Keratinocyte (primary cell): ENCODE results near the gene PNPLA7. TPM values are rescaled to one million over a fixed set of nuclear protein-coding genes. Genes with fewer than 3 reads are reported as not detected.

Source experiments
- DNase-seq: peaks from one replicate; pipeline ENCODE4 v3.0.0-alpha.2; 2011; ENCODE audit warnings: low read depth, missing footprints, low spot score
- FAIRE-seq: peaks from 2 replicates; lab custom pipeline; 2011; peaks lifted over from hg19 to GRCh38; lab: Jason Lieb, UNC
- H2AFZ ChIP-seq: 2 replicates; pipeline ENCODE4 v1.6.0; 2012; ENCODE audit warnings: low read length, control low read depth, inconsistent platforms; ENCODE audit not compliant: control insufficient read depth
- H3K27ac ChIP-seq: 2 replicates; pipeline ENCODE4 v1.5.1; 2011; ENCODE audit warnings: low read length; ENCODE audit not compliant: control insufficient read depth, insufficient read depth
- H3K27me3 ChIP-seq: 3 replicates; pipeline ENCODE4 v1.6.0; 2011; ENCODE audit warnings: low read length; ENCODE audit not compliant: control insufficient read depth, insufficient read depth; ENCODE audit errors: extremely low read depth
- H3K36me3 ChIP-seq, 2 experiments: 2 replicates in 1 of 2; 3 replicates in 1 of 2; pipeline ENCODE4 v1.5.1; 2011; ENCODE audit warnings: low read length in 2 of 2, mild to moderate bottlenecking in 1 of 2; ENCODE audit not compliant: control insufficient read depth in 2 of 2, insufficient read depth in 2 of 2; ENCODE audit errors: extremely low read depth in 1 of 2
- H3K4me1 ChIP-seq: 3 replicates; pipeline ENCODE4 v1.5.1; 2011; ENCODE audit warnings: low read length; ENCODE audit not compliant: control insufficient read depth, insufficient read depth; ENCODE audit errors: extremely low read depth
- H3K4me2 ChIP-seq: 3 replicates; pipeline ENCODE4 v1.6.0; 2011; ENCODE audit warnings: low read depth, low read length; ENCODE audit not compliant: control insufficient read depth, insufficient read depth; ENCODE audit errors: extremely low read depth
- H3K4me3 ChIP-seq, 3 experiments: fragments of 200-600 bp in 1 of 3; sonication (generic) in 1 of 3; 2 replicates in 2 of 3; 3 replicates in 1 of 3; pipeline ENCODE4 v1.5.1; 2011 to 2016; ENCODE audit warnings: low read length in 3 of 3, mild to moderate bottlenecking in 3 of 3, control low read depth in 2 of 3, inconsistent platforms in 1 of 3, low read depth in 1 of 3, mixed read lengths in 1 of 3, mixed run types in 1 of 3, moderate library complexity in 1 of 3; ENCODE audit not compliant: control insufficient read depth in 2 of 3, insufficient read depth in 2 of 3; ENCODE audit errors: extremely low read depth in 1 of 3
- H3K79me2 ChIP-seq: 2 replicates; pipeline ENCODE4 v1.6.0; 2012; ENCODE audit warnings: low read length; ENCODE audit not compliant: control insufficient read depth, insufficient read depth
- H3K9ac ChIP-seq: 3 replicates; pipeline ENCODE4 v1.6.0; 2011; ENCODE audit warnings: low read length; ENCODE audit not compliant: control insufficient read depth, insufficient read depth; ENCODE audit errors: extremely low read depth
- H3K9me1 ChIP-seq: 3 replicates; pipeline ENCODE4 v1.6.0; 2011; ENCODE audit warnings: low read length; ENCODE audit not compliant: control insufficient read depth, insufficient read depth; ENCODE audit errors: extremely low read depth
- H3K9me3 ChIP-seq: 2 replicates; pipeline ENCODE4 v1.5.1; 2012; ENCODE audit warnings: low read depth, low read length; ENCODE audit not compliant: control insufficient read depth
- H4K20me1 ChIP-seq: 3 replicates; pipeline ENCODE4 v1.6.0; 2011; ENCODE audit warnings: low read length; ENCODE audit not compliant: control insufficient read depth, insufficient read depth; ENCODE audit errors: extremely low read depth
- EZH2 ChIP-seq: IDR thresholded peaks from one replicate; pipeline ENCODE4 v1.6.1; 2012; ENCODE audit warnings: inconsistent platforms, mild to moderate bottlenecking, low read length, moderate library complexity
- dilution Hi-C: fragments of 300-500 bp; cut with MboI; formaldehyde crosslinking; loops from one replicate; pipeline ENCODE4 v1.7.0; 2020; ENCODE audit warnings: low sequenced_read_pairs; ENCODE audit not compliant: extremely low pct_ligation_motif_present
- polyA plus RNA-seq, 5 experiments: library from polyadenylated mRNA; depleted of rRNA in 3 of 5; stranded (reverse) in 3 of 5; stranded (forward) in 1 of 5; unstranded in 1 of 5; fragments of >200 nt; gene quantifications; 1 replicate in 1 of 5; 2 replicates in 3 of 5; 3 replicates in 1 of 5; pipeline versions ENCODE4 v1.2.1 to v1.2.3, GENCODE V29; 2011 to 2012; ENCODE audit warnings: missing spikeins in 2 of 5, low read depth in 1 of 5, low replicate concordance in 1 of 5
- TF ChIP-seq, protein P1 (sequence below), 3 experiments: IDR thresholded peaks in 1 of 3; conservative IDR thresholded peaks in 1 of 3; optimal IDR thresholded peaks in 1 of 3; 2 replicates in 2 of 3; 3 replicates in 1 of 3; pipeline versions ENCODE3 to v1.5.1; 2011; ENCODE audit warnings: low read length in 3 of 3, mild to moderate bottlenecking in 3 of 3, moderate library complexity in 2 of 3, control low read depth in 1 of 3, inconsistent platforms in 1 of 3; ENCODE audit not compliant: insufficient read depth in 2 of 3; ENCODE audit errors: extremely low read depth in 1 of 3

PNPLA7 gene
- polyA plus RNA-seq, 1 donor (not counting 4 experiments of a cell fraction or from before 2014, with no cell fraction given): 0.34 TPM

- H3K9me3 ChIP-seq: no peaks in the 10 kb centered on the region
- no peaks in the 10 kb centered on the region for H3K9me1 ChIP-seq
- H3K79me2 ChIP-seq: peaks cover 34% of the 10 kb centered on the region
- no peak for FAIRE-seq
- peak overlapping the region; percentile 57 for H3K4me2 ChIP-seq
- no peak overlapping the region for H3K4me3 ChIP-seq
- H3K9ac ChIP-seq: no peak overlapping the region
- H3K27ac ChIP-seq: peak overlapping the region; percentile 50
- dilution Hi-C loops: no loop called here
- H3K4me1 ChIP-seq: peaks cover 27% of the 10 kb centered on the region
- H2AFZ ChIP-seq: no peak overlapping the region
- peaks cover 27 to 36% of the 10 kb centered on the region in 2 experiments for H3K36me3 ChIP-seq
- H4K20me1 ChIP-seq: peaks cover 3% of the 10 kb centered on the region
- no peak for DNase-seq
- H3K27me3 ChIP-seq: no peaks in the 10 kb centered on the region
- no peak for TF ChIP-seq EZH2
- TF ChIP-seq, protein P1, sequence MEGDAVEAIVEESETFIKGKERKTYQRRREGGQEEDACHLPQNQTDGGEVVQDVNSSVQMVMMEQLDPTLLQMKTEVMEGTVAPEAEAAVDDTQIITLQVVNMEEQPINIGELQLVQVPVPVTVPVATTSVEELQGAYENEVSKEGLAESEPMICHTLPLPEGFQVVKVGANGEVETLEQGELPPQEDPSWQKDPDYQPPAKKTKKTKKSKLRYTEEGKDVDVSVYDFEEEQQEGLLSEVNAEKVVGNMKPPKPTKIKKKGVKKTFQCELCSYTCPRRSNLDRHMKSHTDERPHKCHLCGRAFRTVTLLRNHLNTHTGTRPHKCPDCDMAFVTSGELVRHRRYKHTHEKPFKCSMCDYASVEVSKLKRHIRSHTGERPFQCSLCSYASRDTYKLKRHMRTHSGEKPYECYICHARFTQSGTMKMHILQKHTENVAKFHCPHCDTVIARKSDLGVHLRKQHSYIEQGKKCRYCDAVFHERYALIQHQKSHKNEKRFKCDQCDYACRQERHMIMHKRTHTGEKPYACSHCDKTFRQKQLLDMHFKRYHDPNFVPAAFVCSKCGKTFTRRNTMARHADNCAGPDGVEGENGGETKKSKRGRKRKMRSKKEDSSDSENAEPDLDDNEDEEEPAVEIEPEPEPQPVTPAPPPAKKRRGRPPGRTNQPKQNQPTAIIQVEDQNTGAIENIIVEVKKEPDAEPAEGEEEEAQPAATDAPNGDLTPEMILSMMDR (optimal IDR thresholded peaks at IDR 0.05 in 1 of 3, IDR thresholded peaks at IDR 0.05 in 1 of 3, conservative IDR thresholded peaks at IDR 0.05 in 1 of 3; ENCODE audit: extremely low read depth in 1 of 3, insufficient read depth in 2 of 3, low read length in 3 of 3): peak in 1 of 3 experiments; percentile 13
Observed at GRCh38 chr9:137575716-137576411, 25.7 kb upstream of the PNPLA7 start.

GRCh38 chr9:137575364-137575715 lies 25.1 kb upstream of the PNPLA7 start:
- DNase-seq: no peak
- Histone ChIP-seq H4K20me1 (peaks cover 3% of the 10 kb centered on the region), H3K9ac (no peak overlapping the region), H3K4me2 (no peak overlapping the region), H3K27ac (peak overlapping the region; percentile 50), H3K4me1 (peaks cover 27% of the 10 kb centered on the region), H3K36me3 (peaks cover 29 to 38% of the 10 kb centered on the region in 2 experiments), H3K79me2 (peaks cover 38% of the 10 kb centered on the region), H3K4me3 (no peak overlapping the region), H3K9me1 (no peaks in the 10 kb centered on the region), H3K27me3 (no peaks in the 10 kb centered on the region), H2AFZ (no peak overlapping the region), H3K9me3 (no peaks in the 10 kb centered on the region)
- dilution Hi-C loops: no loop called here
- no peak for TF ChIP-seq EZH2
- TF ChIP-seq, protein P1 (optimal IDR thresholded peaks at IDR 0.05 in 1 of 3, IDR thresholded peaks at IDR 0.05 in 1 of 3, conservative IDR thresholded peaks at IDR 0.05 in 1 of 3; ENCODE audit: extremely low read depth in 1 of 3, insufficient read depth in 2 of 3, low read length in 3 of 3): no peak
- FAIRE-seq: no peak
